K562 (cell line): ENCODE measurements around the gene JAG2. TPM values are rescaled to one million over a fixed set of nuclear protein-coding genes. Genes with fewer than 3 reads are reported as not detected.

ENCODE experiments used
- ATAC-seq: fragments of 200-7000 bp; cut with Tn5 transposase; 3 replicates; pipeline ENCODE4 v1.9.1; 2020; ENCODE audit warnings: moderate library complexity
- BruUV-seq: library from RNA; stranded (reverse); fragments of 400-500 nt; replicated peaks from 2 replicates; lab custom pipeline; 2021; lab: Mats Ljungman, UMichigan
- CTCF ChIA-PET: fragments of 300-600 bp; formaldehyde crosslinking; extraction: SDS; loops from one replicate; lab custom pipeline; 2021; ENCODE audit warnings: low intra/inter-chr PET ratio; lab: Yijun Ruan, JAX
- POLR2A ChIA-PET: fragments of 300-600, 350-650 bp; sonication (Branson Sonifier 250); formaldehyde crosslinking; extraction: SDS; loops from one replicate; lab custom pipeline; 2021; ENCODE audit warnings: antibody characterized with exemption, inconsistent platforms; lab: Yijun Ruan, JAX
- DNase-seq, 4 experiments: peaks; one replicate each; pipeline versions ENCODE4 v3.0.0 to v3.0.0-alpha.2; 2011 to 2018; ENCODE audit warnings: low spot score in 3 of 4, mixed read lengths in 3 of 4; ENCODE audit errors: extremely low read depth in 1 of 4
- FAIRE-seq: peaks from 2 replicates; lab custom pipeline; 2011; peaks lifted over from hg19 to GRCh38; lab: Jason Lieb, UNC
- H2AFZ ChIP-seq: 2 replicates; pipeline ENCODE4 v1.6.0; 2011; ENCODE audit warnings: low read depth, low read length, control low read depth, inconsistent platforms
- H3K27ac ChIP-seq: fragments of 200-600 bp; 3 replicates; pipeline ENCODE4 v1.8.0; 2011; ENCODE audit warnings: low read depth, mild to moderate bottlenecking, control low read depth, inconsistent platforms, low read length, moderate library complexity, mixed read lengths; ENCODE audit errors: extremely low read depth
- H3K27me3 ChIP-seq, 2 experiments: fragments of 300-600 bp in 1 of 2; 2 replicates in 1 of 2; 3 replicates in 1 of 2; pipeline versions ENCODE4 v1.6.0 to v1.8.0; 2011; ENCODE audit warnings: inconsistent platforms in 2 of 2, low read length in 2 of 2, mild to moderate bottlenecking in 1 of 2, mixed read lengths in 1 of 2, moderate library complexity in 1 of 2; ENCODE audit not compliant: control insufficient read depth in 2 of 2, insufficient read depth in 2 of 2
- H3K36me3 ChIP-seq: fragments of 300-600 bp; 3 replicates; pipeline ENCODE4 v1.8.0; 2011; ENCODE audit warnings: mild to moderate bottlenecking, low read length, inconsistent platforms; ENCODE audit not compliant: control insufficient read depth, insufficient read depth
- H3K4me1 ChIP-seq, 2 experiments: fragments of 200-600 bp in 1 of 2; replicated peaks in 1 of 2; 2 replicates in 1 of 2; 3 replicates in 1 of 2; pipeline versions ENCODE4 v1.5.1 to v1.8.0; 2011; ENCODE audit warnings: inconsistent platforms in 2 of 2, low read length in 2 of 2, mild to moderate bottlenecking in 1 of 2, mixed read lengths in 1 of 2, moderate library complexity in 1 of 2; ENCODE audit not compliant: control insufficient read depth in 2 of 2, insufficient read depth in 2 of 2
- H3K4me2 ChIP-seq: 2 replicates; pipeline ENCODE4 v1.6.1; 2011; ENCODE audit warnings: low read length, control low read depth, inconsistent platforms, mixed read lengths; ENCODE audit not compliant: insufficient read depth
- H3K4me3 ChIP-seq: fragments of 200-600 bp; sonication (generic), shearing (Covaris generic); 2 replicates; pipeline ENCODE4 v1.5.1; 2016; ENCODE audit warnings: control low read depth, inconsistent platforms
- H3K79me2 ChIP-seq: fragments of 200-600 bp; 3 replicates; pipeline ENCODE4 v1.8.0; 2011; ENCODE audit warnings: low read length, inconsistent platforms; ENCODE audit not compliant: control insufficient read depth, insufficient read depth
- H3K9ac ChIP-seq, 2 experiments: 2 replicates each; pipeline versions ENCODE4 v1.6.0 to v1.6.1; 2011; ENCODE audit warnings: low read depth in 2 of 2, low read length in 2 of 2, control low read depth in 1 of 2, inconsistent platforms in 1 of 2, mild to moderate bottlenecking in 1 of 2, mixed read lengths in 1 of 2; ENCODE audit not compliant: insufficient read depth in 1 of 2
- H3K9me1 ChIP-seq: one replicate; pipeline ENCODE4 v1.6.0; 2011; ENCODE audit warnings: inconsistent platforms, mild to moderate bottlenecking, low read length, moderate library complexity; ENCODE audit not compliant: control insufficient read depth, insufficient read depth
- H3K9me3 ChIP-seq: replicated peaks from 2 replicates; pipeline ENCODE4 v1.5.1; 2011; ENCODE audit warnings: low read depth, low read length, inconsistent platforms; ENCODE audit not compliant: control insufficient read depth, insufficient read depth
- H4K20me1 ChIP-seq: replicated peaks from 2 replicates; pipeline ENCODE4 v1.6.1; 2011; ENCODE audit warnings: low read length, inconsistent platforms, mixed read lengths; ENCODE audit not compliant: control insufficient read depth, insufficient read depth
- CBX1 ChIP-seq: sonication (generic); IDR thresholded peaks from 2 replicates; pipeline ENCODE4 v1.6.1; 2016; ENCODE audit warnings: antibody characterized with exemption, low read depth, mild to moderate bottlenecking
- HSF4 ChIP-seq: fragments of 250-450 bp; sonication (Bioruptor Pico); IDR thresholded peaks from 2 replicates; pipeline ENCODE4 v2.1.2; 2022; ENCODE audit warnings: mild to moderate bottlenecking, moderate library complexity, borderline replicate concordance
- TBL1XR1 ChIP-seq, 2 experiments: IDR thresholded peaks; 2 replicates each; pipeline ENCODE4 v1.6.1; 2012; ENCODE audit warnings: improper control_type of control experiment in 2 of 2, low read length in 2 of 2, mild to moderate bottlenecking in 1 of 2
- ZFP36 ChIP-seq: fragments of 150-350 bp; IDR thresholded peaks from 2 replicates; pipeline ENCODE4 v1.6.1; 2018; ENCODE audit warnings: low read length, low read depth; ENCODE audit not compliant: partially characterized antibody
- WGBS: fragments of 100-300 bp; shearing (Covaris generic); methylation state at CpG from one replicate; pipeline ENCODE4 v1.1.6; 2016; ENCODE audit warnings: low coverage, mixed read lengths; ENCODE audit not compliant: insufficient coverage; ENCODE audit errors: missing lambda C conversion rate; 5-methylcytosine and 5-hydroxymethylcytosine counted together
- in situ Hi-C: fragments of 300-500 bp; cut with MboI; formaldehyde crosslinking; loops from 4 replicates; pipeline ENCODE4 v1.15.0; 2018; ENCODE audit warnings: inconsistent platforms, mixed read lengths
- intact Hi-C: fragments of 100-400 bp; cut with micrococcal nuclease; formaldehyde crosslinking; loops from 2 replicates; pipeline ENCODE4 v1.14.2; 2022
- polyA plus RNA-seq, 8 experiments: library from polyadenylated mRNA; depleted of rRNA in 4 of 8; stranded (reverse) in 5 of 8; unstranded in 3 of 8; fragments of >200 nt; fragmentation: Nextera tagmentation in 2 of 8; fragmentation: Illumina TruSeq in 1 of 8; extraction: Ambion mirVana in 2 of 8; extraction: Trizol in 1 of 8; gene quantifications; 2 replicates each; pipeline versions ENCODE4 v1.2.1 to v1.2.3, GENCODE V29; 2011 to 2014; ENCODE audit warnings: inconsistent platforms in 1 of 8, missing spikeins in 1 of 8
- total RNA-seq, 7 experiments: library from RNA; depleted of rRNA in 6 of 7; stranded (reverse); fragments of >200 nt in 6 of 7; fragmentation: Illumina TruSeq in 2 of 7; extraction: Trizol in 2 of 7; gene quantifications; 2 replicates each; pipeline versions ENCODE4 v1.2.1 to v1.2.3, GENCODE V29; 2011 to 2021; ENCODE audit warnings: low replicate concordance in 1 of 7
- TF ChIP-seq, protein P1 (sequence below): fragments of 450-650 bp; IDR thresholded peaks from one replicate; pipeline ENCODE4 v1.6.1; 2018; ENCODE audit warnings: mild to moderate bottlenecking, moderate library complexity; ENCODE audit not compliant: partially characterized antibody
- TF ChIP-seq, protein P2 (sequence below): sonication (generic); formaldehyde crosslinking; IDR thresholded peaks from 2 replicates; pipeline ENCODE4 v1.8.0; 2023; ENCODE audit warnings: mild to moderate bottlenecking, missing genetic modification reagents

Gene JAG2
- total and polyA plus RNA-seq, 9 of the 15 experiments (the other 6 are each of a cell fraction or from before 2014, with no cell fraction given): 0.25 to 48.4 (median 8.6) TPM

DNA sequence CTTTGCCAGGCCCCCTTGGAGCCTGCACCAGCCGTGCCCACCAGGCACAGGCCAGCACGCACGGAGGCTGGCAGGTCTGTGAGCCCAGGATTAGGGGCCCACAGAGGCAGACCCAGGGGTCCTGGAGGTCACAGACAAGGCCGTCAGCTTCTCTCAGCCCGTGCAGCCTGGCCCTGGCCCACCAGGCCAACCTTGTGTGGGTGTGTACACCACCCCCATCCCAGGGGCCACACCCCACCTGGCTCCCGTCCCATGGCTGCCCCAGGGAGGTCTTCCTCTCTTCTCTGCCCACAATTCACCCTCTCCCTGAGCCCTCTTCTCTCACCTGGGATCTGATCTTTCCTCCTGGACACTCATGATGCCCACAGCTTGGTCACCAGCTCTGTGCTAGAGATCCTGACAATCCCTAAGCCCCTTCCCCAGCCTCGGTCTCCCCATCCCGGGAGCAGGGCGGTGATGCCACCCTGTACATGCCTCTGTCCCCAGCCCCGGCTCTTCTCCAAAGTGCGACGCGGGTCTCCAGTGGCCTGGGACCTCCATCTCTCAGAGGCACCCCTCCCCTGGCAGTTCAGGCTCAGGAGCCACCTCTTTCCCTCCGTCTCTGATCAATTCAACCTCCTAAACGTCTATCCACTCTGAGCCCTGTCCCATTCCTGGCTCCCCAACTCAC is 72.2 kb downstream of the JAG2 start:
- ChIA-PET POLR2A (no interaction called here), CTCF (no interaction called here)
- WGBS: 0% methylated on average over 9 of the region's 15 CpGs
- Histone ChIP-seq H4K20me1 (no peaks in the 10 kb centered on the region), H3K4me2 (no peak overlapping the region), H3K27ac (no peak overlapping the region), H3K9me3 (peaks cover 4% of the 10 kb centered on the region; the same call in 1 of the 2 replicates), H3K36me3 (no peaks in the 10 kb centered on the region), H3K9me1 (no peaks in the 10 kb centered on the region), H3K27me3 (peaks cover 17 to 41% of the 10 kb centered on the region in 2 experiments; a peak in 4 of 5 replicates), H3K4me1 (peaks cover 0 to 37% of the 10 kb centered on the region in 2 experiments; a peak in 2 of 5 replicates), H3K4me3 (no peak overlapping the region), H3K79me2 (no peaks in the 10 kb centered on the region), H2AFZ (no peak overlapping the region), H3K9ac (no peak overlapping the region; a peak in 1 of 4 replicates)
- no TSS peak for BruUV-seq
- FAIRE-seq: no peak
- intact Hi-C loops: no loop called here
- TF ChIP-seq, protein P1, sequence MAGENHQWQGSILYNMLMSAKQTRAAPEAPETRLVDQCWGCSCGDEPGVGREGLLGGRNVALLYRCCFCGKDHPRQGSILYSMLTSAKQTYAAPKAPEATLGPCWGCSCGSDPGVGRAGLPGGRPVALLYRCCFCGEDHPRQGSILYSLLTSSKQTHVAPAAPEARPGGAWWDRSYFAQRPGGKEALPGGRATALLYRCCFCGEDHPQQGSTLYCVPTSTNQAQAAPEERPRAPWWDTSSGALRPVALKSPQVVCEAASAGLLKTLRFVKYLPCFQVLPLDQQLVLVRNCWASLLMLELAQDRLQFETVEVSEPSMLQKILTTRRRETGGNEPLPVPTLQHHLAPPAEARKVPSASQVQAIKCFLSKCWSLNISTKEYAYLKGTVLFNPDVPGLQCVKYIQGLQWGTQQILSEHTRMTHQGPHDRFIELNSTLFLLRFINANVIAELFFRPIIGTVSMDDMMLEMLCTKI: no peak
- no peak for TF ChIP-seq ZFP36
- no peak for TF ChIP-seq TBL1XR1 (IDR thresholded peaks at IDR 0.05; ENCODE audit: low read length in 2 of 2)
- TF ChIP-seq HSF4 (CRISPR knock-in tag): no peak
- no peak for TF ChIP-seq CBX1
- TF ChIP-seq, protein P2, sequence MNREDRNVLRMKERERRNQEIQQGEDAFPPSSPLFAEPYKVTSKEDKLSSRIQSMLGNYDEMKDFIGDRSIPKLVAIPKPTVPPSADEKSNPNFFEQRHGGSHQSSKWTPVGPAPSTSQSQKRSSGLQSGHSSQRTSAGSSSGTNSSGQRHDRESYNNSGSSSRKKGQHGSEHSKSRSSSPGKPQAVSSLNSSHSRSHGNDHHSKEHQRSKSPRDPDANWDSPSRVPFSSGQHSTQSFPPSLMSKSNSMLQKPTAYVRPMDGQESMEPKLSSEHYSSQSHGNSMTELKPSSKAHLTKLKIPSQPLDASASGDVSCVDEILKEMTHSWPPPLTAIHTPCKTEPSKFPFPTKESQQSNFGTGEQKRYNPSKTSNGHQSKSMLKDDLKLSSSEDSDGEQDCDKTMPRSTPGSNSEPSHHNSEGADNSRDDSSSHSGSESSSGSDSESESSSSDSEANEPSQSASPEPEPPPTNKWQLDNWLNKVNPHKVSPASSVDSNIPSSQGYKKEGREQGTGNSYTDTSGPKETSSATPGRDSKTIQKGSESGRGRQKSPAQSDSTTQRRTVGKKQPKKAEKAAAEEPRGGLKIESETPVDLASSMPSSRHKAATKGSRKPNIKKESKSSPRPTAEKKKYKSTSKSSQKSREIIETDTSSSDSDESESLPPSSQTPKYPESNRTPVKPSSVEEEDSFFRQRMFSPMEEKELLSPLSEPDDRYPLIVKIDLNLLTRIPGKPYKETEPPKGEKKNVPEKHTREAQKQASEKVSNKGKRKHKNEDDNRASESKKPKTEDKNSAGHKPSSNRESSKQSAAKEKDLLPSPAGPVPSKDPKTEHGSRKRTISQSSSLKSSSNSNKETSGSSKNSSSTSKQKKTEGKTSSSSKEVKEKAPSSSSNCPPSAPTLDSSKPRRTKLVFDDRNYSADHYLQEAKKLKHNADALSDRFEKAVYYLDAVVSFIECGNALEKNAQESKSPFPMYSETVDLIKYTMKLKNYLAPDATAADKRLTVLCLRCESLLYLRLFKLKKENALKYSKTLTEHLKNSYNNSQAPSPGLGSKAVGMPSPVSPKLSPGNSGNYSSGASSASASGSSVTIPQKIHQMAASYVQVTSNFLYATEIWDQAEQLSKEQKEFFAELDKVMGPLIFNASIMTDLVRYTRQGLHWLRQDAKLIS (CRISPR knock-in tag): no peak
- ATAC-seq: no peak
- in situ Hi-C loops: loop anchor here (10.0 kb wide), 2 partner anchors 188 to 258 kb away; no protein-coding TSS in a partner anchor
- DNase-seq: no peak
